Measurements from ENCODE around the gene MITF.

The MITF gene

DNA sequence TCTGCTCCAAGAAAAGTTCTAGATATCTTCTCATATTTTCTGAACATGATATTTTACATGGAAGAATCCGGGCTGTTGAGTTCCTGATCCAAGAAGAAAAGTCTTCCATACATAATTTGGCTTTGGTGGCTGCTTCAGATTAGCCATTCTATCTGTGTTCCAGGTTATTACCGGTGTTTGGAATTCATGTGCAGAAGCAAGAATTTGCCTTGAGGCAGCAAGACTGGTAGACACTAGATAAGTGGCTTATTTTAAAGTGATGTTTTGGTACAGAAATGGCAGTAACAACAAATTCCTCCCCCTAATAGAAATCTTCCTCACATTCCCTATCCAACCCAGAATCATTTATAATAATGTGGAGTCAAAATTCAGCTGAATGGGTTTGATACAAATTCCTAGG lies 29.2 kb downstream of the MITF start:
- Histone ChIP-seq H3K4me2 (ENCODE audit: low read length) (no peak overlapping the region), H3K79me2 (ENCODE audit: low read length) (no peaks in the 10 kb centered on the region), H3K27ac (ENCODE audit: low read length) (no peak overlapping the region), H3K9ac (ENCODE audit: low read length) (no peak overlapping the region), H3K9me3 (ENCODE audit: insufficient read depth, low read length) (no peaks in the 10 kb centered on the region), H3K27me3 (ENCODE audit: low read depth, low read length) (no peaks in the 10 kb centered on the region), H3K4me3 (ENCODE audit: low read length) (no peak overlapping the region), H3K36me3 (replicated peaks; ENCODE audit: low read depth, low read length) (no peaks in the 10 kb centered on the region), H4K20me1 (ENCODE audit: insufficient read depth, low read length) (no peaks in the 10 kb centered on the region), H3K4me1 (ENCODE audit: low read length) (peaks cover 12% of the 10 kb centered on the region), H2AFZ (ENCODE audit: low read depth, low read length) (no peak overlapping the region)
- no peak for TF ChIP-seq EZH2phosphoT487 (IDR thresholded peaks at IDR 0.05; ENCODE audit: low read depth)
- TF ChIP-seq, protein P1, sequence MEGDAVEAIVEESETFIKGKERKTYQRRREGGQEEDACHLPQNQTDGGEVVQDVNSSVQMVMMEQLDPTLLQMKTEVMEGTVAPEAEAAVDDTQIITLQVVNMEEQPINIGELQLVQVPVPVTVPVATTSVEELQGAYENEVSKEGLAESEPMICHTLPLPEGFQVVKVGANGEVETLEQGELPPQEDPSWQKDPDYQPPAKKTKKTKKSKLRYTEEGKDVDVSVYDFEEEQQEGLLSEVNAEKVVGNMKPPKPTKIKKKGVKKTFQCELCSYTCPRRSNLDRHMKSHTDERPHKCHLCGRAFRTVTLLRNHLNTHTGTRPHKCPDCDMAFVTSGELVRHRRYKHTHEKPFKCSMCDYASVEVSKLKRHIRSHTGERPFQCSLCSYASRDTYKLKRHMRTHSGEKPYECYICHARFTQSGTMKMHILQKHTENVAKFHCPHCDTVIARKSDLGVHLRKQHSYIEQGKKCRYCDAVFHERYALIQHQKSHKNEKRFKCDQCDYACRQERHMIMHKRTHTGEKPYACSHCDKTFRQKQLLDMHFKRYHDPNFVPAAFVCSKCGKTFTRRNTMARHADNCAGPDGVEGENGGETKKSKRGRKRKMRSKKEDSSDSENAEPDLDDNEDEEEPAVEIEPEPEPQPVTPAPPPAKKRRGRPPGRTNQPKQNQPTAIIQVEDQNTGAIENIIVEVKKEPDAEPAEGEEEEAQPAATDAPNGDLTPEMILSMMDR (IDR thresholded peaks at IDR 0.05; ENCODE audit: low read depth, low read length), result no peak

- no peaks in the 10 kb centered on the region for H3K9me3 ChIP-seq (ENCODE audit: insufficient read depth, low read length)
- H3K4me1 ChIP-seq (ENCODE audit: low read length), result no peaks in the 10 kb centered on the region
- H3K27me3 ChIP-seq (ENCODE audit: low read depth, low read length), result no peaks in the 10 kb centered on the region
- H3K27ac ChIP-seq (ENCODE audit: low read length), result no peak overlapping the region
- no peak overlapping the region for H2AFZ ChIP-seq (ENCODE audit: low read depth, low read length)
- no peaks in the 10 kb centered on the region for H4K20me1 ChIP-seq (ENCODE audit: insufficient read depth, low read length)
- H3K79me2 ChIP-seq (ENCODE audit: low read length), result no peaks in the 10 kb centered on the region
- no peak overlapping the region for H3K9ac ChIP-seq (ENCODE audit: low read length)
- H3K36me3 ChIP-seq (replicated peaks; ENCODE audit: low read depth, low read length), result no peaks in the 10 kb centered on the region
- TF ChIP-seq, protein P1 (IDR thresholded peaks at IDR 0.05; ENCODE audit: low read depth, low read length), result no peak
- TF ChIP-seq EZH2phosphoT487 (IDR thresholded peaks at IDR 0.05; ENCODE audit: low read depth), result no peak
- no peak overlapping the region for H3K4me3 ChIP-seq (ENCODE audit: low read length)
- H3K4me2 ChIP-seq (ENCODE audit: low read length), result no peak overlapping the region
Observed at GRCh38 chr3:69770219-69770618, 31.0 kb downstream of the MITF start.

DNA sequence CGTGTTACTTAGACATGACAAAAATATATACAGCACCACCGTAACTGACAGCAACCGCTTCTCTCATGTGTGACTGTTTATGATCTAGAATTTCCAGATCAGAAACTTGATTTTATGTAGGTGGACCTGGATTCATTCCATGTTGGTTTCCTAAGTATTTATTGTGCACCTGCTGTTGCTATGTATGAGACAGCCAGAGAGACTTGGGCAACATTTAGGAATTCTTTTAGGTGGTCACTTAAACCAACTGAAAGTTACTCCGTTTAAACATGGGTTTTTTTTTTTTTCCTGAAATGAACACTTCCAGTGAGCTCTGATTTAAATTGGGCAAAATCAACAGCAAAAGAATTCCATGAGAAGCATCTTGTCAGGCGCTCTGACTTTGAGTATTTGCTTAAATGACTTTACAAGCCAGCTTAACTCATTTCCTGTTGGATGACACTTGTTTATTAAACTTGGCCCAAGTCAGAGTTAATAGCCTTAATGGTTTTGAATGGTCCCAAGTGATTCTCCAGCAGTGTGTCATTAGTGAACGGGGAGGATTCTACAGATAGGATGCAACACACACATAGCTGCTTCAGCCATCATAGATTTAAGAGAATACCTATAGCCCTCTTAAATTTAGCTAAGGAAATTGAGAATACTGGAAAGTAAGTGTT lies 31.8 kb downstream of the MITF start:
- no peaks in the 10 kb centered on the region for H3K27me3 ChIP-seq (ENCODE audit: low read depth, low read length)
- no peaks in the 10 kb centered on the region for H3K36me3 ChIP-seq (replicated peaks; ENCODE audit: low read depth, low read length)
- no peak overlapping the region for H2AFZ ChIP-seq (ENCODE audit: low read depth, low read length)
- no peak overlapping the region for H3K27ac ChIP-seq (ENCODE audit: low read length)
- H3K9me3 ChIP-seq (ENCODE audit: insufficient read depth, low read length), result no peaks in the 10 kb centered on the region
- no peak overlapping the region for H3K9ac ChIP-seq (ENCODE audit: low read length)
- no peak overlapping the region for H3K4me3 ChIP-seq (ENCODE audit: low read length)
- H4K20me1 ChIP-seq (ENCODE audit: insufficient read depth, low read length), result no peaks in the 10 kb centered on the region
- H3K4me2 ChIP-seq (ENCODE audit: low read length), result no peak overlapping the region
- H3K4me1 ChIP-seq (ENCODE audit: low read length), result no peaks in the 10 kb centered on the region
- no peaks in the 10 kb centered on the region for H3K79me2 ChIP-seq (ENCODE audit: low read length)
- no peak for TF ChIP-seq EZH2phosphoT487 (IDR thresholded peaks at IDR 0.05; ENCODE audit: low read depth)
- TF ChIP-seq, protein P1 (IDR thresholded peaks at IDR 0.05; ENCODE audit: low read depth, low read length), result no peak

- no peaks in the 10 kb centered on the region for H4K20me1 ChIP-seq (ENCODE audit: insufficient read depth, low read length)
- H3K9ac ChIP-seq (ENCODE audit: low read length), result no peak overlapping the region
- H3K27ac ChIP-seq (ENCODE audit: low read length), result no peak overlapping the region
- no peak overlapping the region for H3K4me3 ChIP-seq (ENCODE audit: low read length)
- H3K4me2 ChIP-seq (ENCODE audit: low read length), result no peak overlapping the region
- no peaks in the 10 kb centered on the region for H3K27me3 ChIP-seq (ENCODE audit: low read depth, low read length)
- no peak for TF ChIP-seq EZH2phosphoT487 (IDR thresholded peaks at IDR 0.05; ENCODE audit: low read depth)
- TF ChIP-seq, protein P1 (IDR thresholded peaks at IDR 0.05; ENCODE audit: low read depth, low read length), result no peak
- H3K36me3 ChIP-seq (replicated peaks; ENCODE audit: low read depth, low read length), result no peaks in the 10 kb centered on the region
- H3K79me2 ChIP-seq (ENCODE audit: low read length), result no peaks in the 10 kb centered on the region
- no peak overlapping the region for H2AFZ ChIP-seq (ENCODE audit: low read depth, low read length)
- H3K4me1 ChIP-seq (ENCODE audit: low read length), result no peaks in the 10 kb centered on the region
- no peaks in the 10 kb centered on the region for H3K9me3 ChIP-seq (ENCODE audit: insufficient read depth, low read length)
Observed at GRCh38 chr3:69772152-69772867, 33.0 kb downstream of the MITF start.
